Heart left ventricle (tissue), 13 donors: ENCODE data around the gene AKAP12.

Experiments used
- CTCF ChIP-seq, 12 donors: fragments of 200-600 bp; sonication (generic) in 4 of 12; IDR thresholded peaks; one replicate each; pipeline versions ENCODE4 v1.5.0 to v1.8.0; 2018 to 2022; ENCODE audit warnings: antibody characterized with exemption in 12 of 12, mild to moderate bottlenecking in 5 of 12
- POLR2A ChIP-seq, 2 donors: fragments of 450-650 bp; IDR thresholded peaks; one replicate each; pipeline ENCODE4 v1.6.1; 2017; ENCODE audit warnings: antibody characterized with exemption in 2 of 2, mild to moderate bottlenecking in 2 of 2, moderate library complexity in 2 of 2
- donor health status: ischemic (EF 13 %, LVEDD 7.1; RV severe dilation, severe dysfunction).
- donor health status: DM: no; HTN: yes; CAD: no.
- donor health status: DM: no; HTN: no; CAD: no.
- donor health status: ischemic (EF 25% LVEDD 6.9; RV normal size, moderate dysfunction).
- donor health status: ischemic (EF 25% LVEDD 5.7; RV mildly dilated, moderate dysfunction).
- donor health status: ischemic (EF 35%, LVEDD 5.7; RV mildly dilated, moderate dysfunction).
- donor health status: nonischemic (EF 11% LVEDD 7.7; RV severe dilation, severe dysfunction).
- donor health status: DM: yes; HTN: yes; CAD: no.
- donor health status: PGD.
- donor health status: ischemic (EF 29% LVEDD 5.4; RV normal size, mild dysfunction).
- donor health status: nonischemic (EF 23%, LVEDD 6.1; RV moderate dilation, normal function).

- TF ChIP-seq CTCF (IDR thresholded peaks at IDR 0.05) (no peak), POLR2A (IDR thresholded peaks at IDR 0.05) (no peak)
These were observed 85.6 kb downstream of the AKAP12 start for GRCh38 chr6:151325075-151326050.
